NCI-H526 (cell line): ENCODE results near the gene PEAK1.
"Not testable (repeated sequence)": the region's sequence is repeated elsewhere in the genome, so short reads cannot be mapped to it uniquely, and the experiment has no call there.

Experiments
- DNase-seq, 2 experiments: peaks; one replicate each; lab custom pipeline; 2025; lab: John Stamatoyannopoulos, UW

PEAK1 gene

GRCh38 chr15:77309392-77309791 is 110.5 kb downstream of the PEAK1 start:
- DNase-seq, result no peak

GRCh38 chr15:77305953-77306352 is 114.0 kb downstream of the PEAK1 start:
- DNase-seq, result no peak

GRCh38 chr15:77296773-77297337 is 123.0 kb downstream of the PEAK1 start:
- DNase-seq, result no peak

- no peak for DNase-seq
Observed at GRCh38 chr15:77295446-77295845, 124.5 kb downstream of the PEAK1 start.

- no peak for DNase-seq
Observed at GRCh38 chr15:77292969-77293558, 126.8 kb downstream of the PEAK1 start.

GRCh38 chr15:77291107-77291506 is 128.8 kb downstream of the PEAK1 start:
- DNase-seq, result no peak

GRCh38 chr15:77287385-77287784 is 132.5 kb downstream of the PEAK1 start:
- no peak for DNase-seq

GRCh38 chr15:77285057-77285997 is 134.6 kb downstream of the PEAK1 start:
- no peak for DNase-seq

GRCh38 chr15:77282333-77282732 is 137.6 kb downstream of the PEAK1 start:
- no peak for DNase-seq

- no peak for DNase-seq
Observed at GRCh38 chr15:77276943-77277342, 143.0 kb downstream of the PEAK1 start.

GRCh38 chr15:77276096-77276495 is 143.8 kb downstream of the PEAK1 start:
- no peak for DNase-seq

GRCh38 chr15:77273136-77273535 is 146.8 kb downstream of the PEAK1 start:
- DNase-seq, result not testable (repeated sequence)

- no peak for DNase-seq
Observed at GRCh38 chr15:77266708-77267386, 153.1 kb downstream of the PEAK1 start.

- no peak for DNase-seq
Observed at GRCh38 chr15:77255385-77255784, 164.5 kb downstream of the PEAK1 start.

- peak in 1 of 2 experiments; percentile 5 for DNase-seq
Observed at GRCh38 chr15:77251662-77252061, 168.2 kb downstream of the PEAK1 start.

GRCh38 chr15:77247116-77247515 is 172.8 kb downstream of the PEAK1 start:
- no peak for DNase-seq

GRCh38 chr15:77243716-77244401 is 176.0 kb downstream of the PEAK1 start:
- no peak for DNase-seq

- DNase-seq, result peak; percentile 46 to 47
Observed at GRCh38 chr15:77243135-77243534, 176.8 kb downstream of the PEAK1 start.

- no peak for DNase-seq
Observed at GRCh38 chr15:77239882-77240608, 179.9 kb downstream of the PEAK1 start.

- peak in 1 of 2 experiments; percentile 1 for DNase-seq
Observed at GRCh38 chr15:77235566-77235965, 184.3 kb downstream of the PEAK1 start.

GRCh38 chr15:77228828-77229227 is 191.1 kb downstream of the PEAK1 start:
- DNase-seq, result no peak
